Esophagus squamous epithelium (tissue), 5 donors: ENCODE results near the gene NEK4. TPM values are rescaled to one million over a fixed set of nuclear protein-coding genes. Genes with fewer than 3 reads are reported as not detected.

Source experiments
- DNase-seq: peaks from one replicate; lab custom pipeline; 2025; lab: John Stamatoyannopoulos, UW
- H3K27ac ChIP-seq, 4 donors: fragments of 200-600 bp; sonication (generic); one replicate each; pipeline ENCODE4 v1.5.1; 2016 to 2019; ENCODE audit warnings: mild to moderate bottlenecking in 1 of 4
- H3K27me3 ChIP-seq, 4 donors: fragments of 200-600 bp; sonication (generic); 1 replicate in 3 of 4; 2 replicates in 1 of 4; pipeline versions ENCODE4 v1.5.1 to v1.6.0; 2017 to 2021; ENCODE audit warnings: antibody characterized with exemption in 1 of 4
- H3K36me3 ChIP-seq, 3 donors: fragments of 200-600 bp; sonication (generic); one replicate each; pipeline ENCODE4 v1.5.1; 2016 to 2019
- H3K4me1 ChIP-seq, 3 donors: fragments of 200-600 bp; sonication (generic); one replicate each; pipeline ENCODE4 v1.5.1; 2017 to 2019
- H3K4me3 ChIP-seq, 4 donors: fragments of 200-600 bp; sonication (generic); 1 replicate in 3 of 4; 2 replicates in 1 of 4; pipeline ENCODE4 v1.5.1; 2016 to 2019; ENCODE audit warnings: mild to moderate bottlenecking in 2 of 4, moderate library complexity in 1 of 4
- H3K9me3 ChIP-seq, 3 donors: fragments of 200-600 bp; sonication (generic); one replicate each; pipeline ENCODE4 v1.5.1; 2016 to 2019
- POLR2A ChIP-seq, 4 donors: fragments of 450-650 bp; IDR thresholded peaks; one replicate each; pipeline ENCODE4 v1.6.1; 2017; ENCODE audit warnings: antibody characterized with exemption in 4 of 4, mild to moderate bottlenecking in 4 of 4, moderate library complexity in 3 of 4
- WGBS, 2 donors: methylation state at CpG; one replicate each; pipeline ENCODE4 v1.1.5; 2018; 5-methylcytosine and 5-hydroxymethylcytosine counted together
- intact Hi-C: fragments of 100-400 bp; cut with DNase I; formaldehyde crosslinking; loops from one replicate; pipeline ENCODE4 v1.15.0; 2022
- total RNA-seq, 4 donors: library from RNA; depleted of rRNA; stranded (reverse); fragments of >200 nt; gene quantifications; one replicate each; pipeline ENCODE4 v1.1.0, GENCODE V29; 2016
- TF ChIP-seq, protein P1 (sequence below), 6 experiments: fragments of 450-650 bp in 4 of 6; fragments of 200-600 bp in 2 of 6; sonication (generic) in 2 of 6; IDR thresholded peaks; one replicate each; pipeline ENCODE4 v1.5.1; 2016 to 2019; ENCODE audit warnings: antibody characterized with exemption in 6 of 6, mild to moderate bottlenecking in 4 of 6, moderate library complexity in 4 of 6
- donor health status: DM: yes; HTN: yes; CAD: no.

Gene NEK4
- 10 to 100 TPM in 3 of 4 donors, 1 to 10 TPM in 1; 8.0 to 16.6 (median 14.6) TPM for total RNA-seq

DNA sequence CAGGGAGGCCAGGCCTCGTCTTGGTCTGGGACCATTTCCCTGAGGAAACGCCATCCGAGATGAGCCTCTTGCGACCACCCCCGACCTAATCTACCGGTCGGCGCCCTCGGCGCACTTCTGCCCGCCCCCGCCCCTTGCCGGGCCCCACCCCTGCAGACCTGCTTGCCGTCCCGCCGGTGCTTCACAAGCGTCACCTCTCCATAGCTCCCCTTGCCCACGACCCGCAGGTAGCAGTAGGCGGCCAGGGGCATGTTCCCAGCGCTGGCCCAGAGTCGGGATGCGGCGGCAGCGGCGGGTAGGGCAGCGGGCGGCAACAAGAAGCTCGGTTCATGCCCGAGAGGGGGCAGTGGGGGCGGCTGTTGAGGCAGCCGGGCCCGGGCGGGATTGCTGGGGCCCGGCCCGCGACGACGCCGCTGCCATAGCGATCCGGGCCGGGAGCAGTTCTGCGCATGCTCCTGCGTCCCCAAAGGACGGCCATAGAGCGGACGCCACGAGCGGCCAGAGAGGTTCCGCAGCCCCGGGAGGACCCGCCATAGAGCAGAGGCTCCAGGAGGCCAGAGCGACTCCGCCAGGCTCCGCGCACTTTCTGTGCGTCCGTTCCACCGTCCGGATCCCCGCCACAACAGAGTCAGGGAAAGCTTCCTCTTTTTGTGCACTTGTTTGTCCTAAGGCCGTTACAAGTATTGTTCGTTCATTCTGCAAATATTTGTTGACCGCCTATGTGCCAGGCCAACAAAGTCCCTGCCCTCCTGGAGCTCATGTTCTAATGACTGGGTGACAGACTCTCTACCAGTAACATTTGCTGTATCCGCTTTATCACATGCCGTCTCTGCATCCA is at the start of gene NEK4:
TSS of gene NEK4 (minus strand) at position 445 of the 838 bp plus-strand sequence. CDS start at position 251, 194 bp downstream.
- Histone ChIP-seq H3K9me3 (no peaks in the 10 kb centered on the region), H3K27ac (peak within 1 kb of the TSS; percentile 73 to 83 (median 78)), H3K4me1 (peaks cover 0 to 23% (median 15%) of the 10 kb centered on the region in 3 donors), H3K4me3 (peak within 1 kb of the TSS; percentile 80 to 96 (median 89)), H3K36me3 (peaks cover 0 to 28% (median 0%) of the 10 kb centered on the region in 3 donors), H3K27me3 (no peaks in the 10 kb centered on the region)
- DNase-seq = peak; percentile 50
- intact Hi-C loops = no loop called here
- TF ChIP-seq, protein P1, sequence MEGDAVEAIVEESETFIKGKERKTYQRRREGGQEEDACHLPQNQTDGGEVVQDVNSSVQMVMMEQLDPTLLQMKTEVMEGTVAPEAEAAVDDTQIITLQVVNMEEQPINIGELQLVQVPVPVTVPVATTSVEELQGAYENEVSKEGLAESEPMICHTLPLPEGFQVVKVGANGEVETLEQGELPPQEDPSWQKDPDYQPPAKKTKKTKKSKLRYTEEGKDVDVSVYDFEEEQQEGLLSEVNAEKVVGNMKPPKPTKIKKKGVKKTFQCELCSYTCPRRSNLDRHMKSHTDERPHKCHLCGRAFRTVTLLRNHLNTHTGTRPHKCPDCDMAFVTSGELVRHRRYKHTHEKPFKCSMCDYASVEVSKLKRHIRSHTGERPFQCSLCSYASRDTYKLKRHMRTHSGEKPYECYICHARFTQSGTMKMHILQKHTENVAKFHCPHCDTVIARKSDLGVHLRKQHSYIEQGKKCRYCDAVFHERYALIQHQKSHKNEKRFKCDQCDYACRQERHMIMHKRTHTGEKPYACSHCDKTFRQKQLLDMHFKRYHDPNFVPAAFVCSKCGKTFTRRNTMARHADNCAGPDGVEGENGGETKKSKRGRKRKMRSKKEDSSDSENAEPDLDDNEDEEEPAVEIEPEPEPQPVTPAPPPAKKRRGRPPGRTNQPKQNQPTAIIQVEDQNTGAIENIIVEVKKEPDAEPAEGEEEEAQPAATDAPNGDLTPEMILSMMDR (IDR thresholded peaks at IDR 0.05) = peak in 1 of 6 experiments; percentile 10
- TF ChIP-seq POLR2A (IDR thresholded peaks at IDR 0.05) = peak in 3 of 4 donors; percentile 34 to 50 (median 35)
- 0 to 1% methylated on average over 19 to 23 of the region's 67 CpGs for WGBS, 2 donors

DNA sequence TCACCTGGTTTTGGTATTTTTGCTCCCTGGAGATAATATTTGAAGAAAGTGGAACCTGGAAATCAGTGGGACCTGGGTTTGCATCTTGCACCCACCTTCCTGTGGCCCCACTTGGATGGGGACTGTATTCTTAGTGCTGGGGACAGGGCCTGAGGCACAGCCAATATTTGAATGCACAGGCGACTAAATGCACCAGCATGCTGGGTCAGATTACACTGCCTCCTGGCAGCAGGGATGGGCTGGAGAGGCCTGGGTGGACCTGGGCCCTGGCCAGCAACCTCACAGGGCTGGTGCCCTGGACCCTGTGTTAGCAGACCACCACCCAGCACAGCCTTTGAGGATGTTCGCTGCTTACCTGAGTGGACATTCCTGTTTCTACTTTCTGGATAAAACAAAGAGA is 49.2 kb upstream of the NEK4 start:
- Histone ChIP-seq H3K4me3 (no peak overlapping the region), H3K36me3 (peaks cover 0 to 17% (median 0%) of the 10 kb centered on the region in 3 donors), H3K27ac (no peak overlapping the region), H3K4me1 (no peaks in the 10 kb centered on the region), H3K9me3 (no peaks in the 10 kb centered on the region), H3K27me3 (no peaks in the 10 kb centered on the region)
- no peak for TF ChIP-seq POLR2A (IDR thresholded peaks at IDR 0.05)
- TF ChIP-seq, protein P1 (IDR thresholded peaks at IDR 0.05) = no peak
- intact Hi-C loops = no loop called here
- no peak for DNase-seq
- WGBS, 2 donors = 86 to 100% methylated on average over 1 to 2 of the region's 2 CpGs

DNA sequence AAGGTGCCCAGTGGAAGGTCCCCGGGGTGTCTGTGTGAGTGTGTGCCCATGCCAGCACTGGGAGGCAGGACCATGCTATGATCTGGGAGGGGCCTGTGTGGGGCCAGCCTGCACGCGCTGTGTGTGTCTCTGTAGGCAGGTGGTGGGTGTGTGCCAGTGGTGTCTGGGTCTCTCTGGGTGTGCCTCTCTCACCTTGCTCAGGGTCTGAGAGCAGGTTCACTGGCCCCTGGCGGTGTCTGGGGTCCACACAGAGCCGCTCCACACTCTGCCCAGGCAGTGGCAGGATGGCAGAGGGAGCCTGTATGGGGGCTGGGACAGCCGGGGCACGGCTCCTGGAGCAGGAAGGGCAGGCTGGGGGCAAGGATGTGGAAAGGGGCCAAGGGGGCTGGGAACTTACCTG is 47.1 kb upstream of the NEK4 start:
- no peaks in the 10 kb centered on the region for H3K4me1 ChIP-seq
- no peaks in the 10 kb centered on the region for H3K9me3 ChIP-seq
- peaks cover 0 to 3% (median 0%) of the 10 kb centered on the region in 3 donors for H3K36me3 ChIP-seq
- H3K4me3 ChIP-seq = no peak overlapping the region
- DNase-seq = no peak
- intact Hi-C loops = no loop called here
- no peak overlapping the region for H3K27ac ChIP-seq
- WGBS, 2 donors = 100% methylated on average over 2 of the region's 7 CpGs; no CpG with 5 or more reads in 1 of the 2 donors
- TF ChIP-seq POLR2A (IDR thresholded peaks at IDR 0.05) = no peak
- TF ChIP-seq, protein P1 (IDR thresholded peaks at IDR 0.05) = no peak
- H3K27me3 ChIP-seq = no peaks in the 10 kb centered on the region

DNA sequence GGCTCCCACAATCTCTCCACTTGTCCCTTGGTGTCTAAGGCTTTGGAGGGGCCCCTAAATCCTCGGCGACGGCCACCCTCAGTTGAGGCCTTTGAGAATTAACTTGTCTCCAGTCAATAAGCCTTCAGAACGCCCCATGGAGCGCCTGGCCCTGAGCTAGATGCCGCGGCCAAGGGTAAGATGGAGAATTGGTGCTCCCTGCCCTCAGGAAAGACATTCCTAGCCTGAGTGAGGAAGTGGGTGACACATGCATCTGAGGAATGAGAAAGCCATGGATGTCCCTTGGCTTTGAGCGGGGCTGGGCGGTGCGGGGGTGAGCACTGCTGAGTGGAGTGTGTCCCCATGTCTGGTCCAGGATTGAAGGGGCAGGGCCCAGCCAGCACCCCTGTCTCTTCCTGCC is 46.5 kb upstream of the NEK4 start:
- intact Hi-C loops = no loop called here
- Histone ChIP-seq H3K36me3 (no peaks in the 10 kb centered on the region), H3K27me3 (no peaks in the 10 kb centered on the region), H3K4me3 (no peak overlapping the region), H3K27ac (no peak overlapping the region), H3K4me1 (no peaks in the 10 kb centered on the region), H3K9me3 (no peaks in the 10 kb centered on the region)
- 94 to 100% methylated on average over 3 to 6 of the region's 10 CpGs for WGBS, 2 donors
- no peak for DNase-seq
- TF ChIP-seq POLR2A (IDR thresholded peaks at IDR 0.05) = no peak
- TF ChIP-seq, protein P1 (IDR thresholded peaks at IDR 0.05) = no peak

DNA sequence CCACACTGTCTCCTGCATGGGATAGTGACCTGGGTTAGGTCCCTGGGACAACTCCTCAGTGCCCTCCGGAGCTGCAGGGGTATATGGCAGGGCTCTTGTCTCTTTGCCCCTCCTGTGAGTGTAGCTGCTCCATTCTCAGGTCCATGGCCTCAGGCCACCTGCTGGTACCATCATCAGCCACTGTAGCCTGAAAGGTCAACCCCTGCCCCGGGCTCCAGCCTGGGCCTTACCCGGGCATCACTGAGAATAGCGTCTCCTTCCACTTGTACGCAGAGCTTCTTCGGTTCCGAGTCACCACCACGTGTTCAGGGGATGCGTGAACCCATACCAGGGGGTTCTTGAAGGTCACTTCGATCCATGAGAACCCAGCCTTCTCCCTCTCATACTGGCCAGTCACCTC is 45.9 kb upstream of the NEK4 start:
- Histone ChIP-seq H3K36me3 (no peaks in the 10 kb centered on the region), H3K27ac (no peak overlapping the region), H3K4me1 (no peaks in the 10 kb centered on the region), H3K4me3 (no peak overlapping the region), H3K27me3 (no peaks in the 10 kb centered on the region), H3K9me3 (no peaks in the 10 kb centered on the region)
- no peak for TF ChIP-seq POLR2A (IDR thresholded peaks at IDR 0.05)
- TF ChIP-seq, protein P1 (IDR thresholded peaks at IDR 0.05) = no peak
- WGBS, 2 donors = 83 to 100% methylated on average over 1 to 7 of the region's 10 CpGs
- DNase-seq = no peak
- intact Hi-C loops = no loop called here
